Activated CD4-positive, CD25-positive, alpha-beta regulatory T cell treated with anti-CD3 and anti-CD28 coated beads, Interleukin-2, amount 50 U/mL, for 16 hours (primary cell): ENCODE data around the gene PAIP2B.
A peak's percentile ranks its signal among the peaks of the same experiment; 100 is the strongest.
"Not testable (repeated sequence)": the region's sequence is repeated elsewhere in the genome, so short reads cannot be mapped to it uniquely, and the experiment has no call there.

Experiments
- DNase-seq: peaks from one replicate; pipeline ENCODE4 v3.0.0-alpha.2; 2020; ENCODE audit warnings: low read depth, low spot score

The PAIP2B gene

GRCh38 chr2:71216501-71216900 lies 10.4 kb downstream of the PAIP2B start:
- no peak for DNase-seq

GRCh38 chr2:71215447-71215846 lies 11.5 kb downstream of the PAIP2B start:
- no peak for DNase-seq

DNA sequence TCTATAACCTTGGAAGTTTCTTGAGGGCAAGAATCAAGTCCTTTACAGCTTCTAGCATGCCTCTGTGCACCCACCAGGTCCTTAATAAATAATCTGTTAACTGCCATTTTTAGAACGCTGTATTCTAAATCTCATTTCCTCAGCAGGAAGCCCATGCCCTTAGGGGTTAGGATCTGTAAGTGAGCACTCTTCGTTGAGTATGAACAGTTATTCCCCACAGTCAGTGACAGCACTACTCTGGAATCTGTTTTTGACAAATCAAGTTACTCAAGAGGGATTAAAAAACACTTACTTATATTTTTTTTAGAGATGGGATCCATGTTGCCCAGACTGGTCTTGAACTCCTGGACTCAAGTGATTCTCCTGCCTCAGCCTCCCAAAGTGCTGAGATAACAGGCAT lies 14.6 kb downstream of the PAIP2B start:
- DNase-seq: no peak

DNA sequence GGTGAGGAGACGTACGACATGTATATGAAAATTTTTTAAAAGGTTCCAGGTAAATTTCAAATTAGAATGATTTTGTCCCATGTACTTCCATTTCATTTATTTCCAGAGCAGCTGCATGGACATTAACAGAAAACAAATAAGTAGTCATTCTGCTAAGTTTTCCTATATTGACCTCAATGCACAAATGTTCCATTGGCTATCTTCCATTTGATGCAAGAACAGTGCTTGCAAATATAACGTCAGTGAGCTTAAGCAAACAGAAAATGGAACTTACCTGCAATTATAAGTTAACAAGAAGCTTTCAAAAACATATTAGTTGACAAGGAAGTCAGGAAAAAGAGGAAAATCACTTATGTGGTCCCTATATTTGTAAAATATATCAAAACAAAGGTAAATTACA lies 16.6 kb downstream of the PAIP2B start:
- no peak for DNase-seq

DNA sequence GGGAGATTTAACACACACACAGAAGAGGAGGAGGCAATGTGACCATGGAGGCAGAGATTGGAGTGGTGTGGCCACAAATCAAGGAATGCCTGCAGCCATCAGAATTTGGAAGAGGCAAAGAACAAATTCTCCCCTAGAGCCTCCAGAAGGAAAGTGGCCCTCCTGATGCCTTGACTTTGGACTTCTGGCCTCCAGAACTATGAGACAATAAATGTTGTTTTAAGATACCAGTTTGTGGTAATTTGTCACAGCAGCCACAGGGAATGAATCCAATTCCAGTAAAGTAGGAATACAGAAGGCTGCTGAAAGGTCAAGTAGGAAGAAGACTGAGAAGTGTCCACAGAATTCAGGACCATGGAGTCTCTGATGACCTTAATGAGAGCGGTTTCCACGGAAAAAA lies 18.1 kb downstream of the PAIP2B start:
- DNase-seq: no peak

- DNase-seq: no peak
These were observed 19.3 kb downstream of the PAIP2B start for GRCh38 chr2:71207601-71208000.

- no peak for DNase-seq
These were observed 20.6 kb downstream of the PAIP2B start for GRCh38 chr2:71206271-71206670.

DNA sequence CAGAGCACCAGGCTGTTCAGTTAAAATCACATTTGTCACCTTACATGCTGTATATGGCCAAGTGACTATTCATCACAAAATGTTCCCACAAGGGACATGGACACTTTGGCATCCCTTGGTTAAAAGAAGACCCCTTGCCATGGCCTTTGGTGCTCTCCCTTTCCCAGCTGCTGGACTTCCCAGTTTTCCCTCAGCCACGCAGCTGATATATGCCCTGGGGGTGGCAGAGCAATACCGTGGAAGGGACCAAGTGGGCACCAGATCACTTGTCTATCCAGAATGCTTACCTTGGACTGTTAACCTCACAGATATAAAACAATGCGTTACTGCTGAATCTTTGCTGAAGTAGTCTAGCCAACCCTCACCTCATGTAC lies 35.3 kb downstream of the PAIP2B start:
- no peak for DNase-seq

GRCh38 chr2:71190656-71191569 lies 36.0 kb downstream of the PAIP2B start:
- no peak for DNase-seq

DNA sequence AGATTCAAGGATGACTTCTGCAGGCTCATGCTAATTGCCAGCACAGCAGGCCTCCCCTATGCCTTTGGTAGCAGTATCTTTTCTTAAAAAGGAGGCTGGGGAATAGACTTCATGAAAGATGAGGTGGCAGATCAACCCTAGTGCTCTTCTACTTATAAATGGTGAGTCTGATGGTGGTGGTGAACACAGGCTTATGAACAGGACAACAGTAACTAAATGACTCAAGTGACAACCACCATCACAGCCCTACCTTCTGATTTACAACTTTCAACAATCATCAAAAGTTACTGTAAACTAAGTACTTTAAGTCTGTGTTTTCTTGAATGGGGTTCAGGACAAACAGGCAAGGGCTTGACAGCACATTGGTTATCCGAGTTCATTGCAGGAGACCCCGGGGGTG lies 39.3 kb downstream of the PAIP2B start:
- no peak for DNase-seq

DNA sequence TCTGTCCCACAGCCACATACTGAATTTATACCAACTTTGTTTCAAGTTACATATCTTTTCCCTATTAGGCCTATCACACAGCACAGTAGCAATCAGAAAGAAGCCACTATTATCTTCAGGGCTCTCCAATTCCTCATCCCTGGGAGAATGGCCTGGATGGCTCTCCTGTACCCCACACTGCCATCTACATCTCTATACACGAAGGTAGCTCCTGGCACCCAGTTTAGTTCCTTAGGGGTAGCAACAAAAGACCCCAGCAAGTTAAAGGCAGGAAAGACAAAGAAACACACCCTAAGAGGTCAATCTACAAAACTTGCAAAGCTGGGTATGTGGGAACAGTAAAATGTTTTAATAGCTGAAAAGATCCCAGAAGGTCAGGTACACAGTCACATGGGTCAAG lies 39.9 kb downstream of the PAIP2B start:
- no peak for DNase-seq

DNA sequence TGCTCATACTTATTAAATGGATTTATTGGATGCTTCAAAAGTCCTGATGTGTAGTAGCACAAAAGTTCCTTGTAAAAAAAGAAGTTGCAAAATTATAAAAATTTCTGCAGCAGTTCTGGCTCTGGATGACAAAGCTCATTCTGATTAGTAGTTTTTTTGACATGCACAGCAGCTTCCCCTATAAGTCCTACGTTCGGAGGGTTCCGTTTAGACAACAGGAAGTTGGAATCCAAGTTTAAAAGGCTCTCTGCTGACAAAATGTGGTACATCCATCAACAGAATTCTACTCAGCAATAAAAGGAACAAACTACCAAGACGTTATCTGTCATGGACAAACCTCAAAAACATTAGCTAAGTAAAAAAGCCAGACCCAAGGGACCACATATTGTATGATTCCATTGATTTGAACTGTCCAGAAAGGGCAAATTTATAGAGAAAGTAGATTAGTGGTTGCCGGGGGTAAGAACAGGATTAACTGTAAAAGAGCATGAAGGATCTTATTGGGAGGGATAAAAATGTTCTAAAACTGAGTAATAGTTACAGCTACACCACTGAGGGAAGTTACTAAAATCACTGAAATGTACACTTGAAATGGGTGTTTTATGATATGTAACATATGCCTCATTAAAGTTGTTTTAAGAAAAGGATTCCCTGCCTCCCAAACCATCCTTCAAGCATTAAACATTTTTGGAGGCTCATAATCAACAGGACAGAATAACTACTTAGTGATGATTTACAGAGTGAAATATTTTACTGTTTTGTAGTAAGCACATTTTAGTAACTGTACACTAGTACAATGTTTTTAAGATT lies 43.4 kb downstream of the PAIP2B start:
- DNase-seq: not testable (repeated sequence)

GRCh38 chr2:71181316-71181715 lies 45.6 kb downstream of the PAIP2B start:
- DNase-seq: no peak

DNA sequence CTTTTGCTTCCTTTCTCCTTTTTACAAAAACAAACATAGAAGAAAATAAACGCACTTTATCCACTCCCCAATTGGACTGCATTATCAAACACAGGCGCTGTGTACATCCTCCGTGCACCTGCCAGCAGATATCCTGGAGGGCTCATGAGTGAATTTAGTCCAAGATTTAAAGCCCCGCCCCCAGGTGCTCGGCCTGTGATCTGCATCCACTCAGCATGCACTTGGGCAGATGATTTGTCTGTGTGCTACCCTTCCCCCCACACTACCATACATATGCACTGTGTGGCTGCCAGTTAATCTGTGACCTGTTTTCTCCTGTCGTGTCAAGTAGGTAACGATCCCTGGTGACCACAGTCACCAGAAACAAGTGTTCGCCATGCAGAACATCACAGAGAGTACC lies 48.1 kb downstream of the PAIP2B start:
- DNase-seq: not testable (repeated sequence)

- DNase-seq: no peak
These were observed 52.7 kb downstream of the PAIP2B start for GRCh38 chr2:71174207-71174606.

GRCh38 chr2:71173096-71173495 lies 53.8 kb downstream of the PAIP2B start:
- DNase-seq: no peak

- no peak for DNase-seq
These were observed 60.1 kb downstream of the PAIP2B start for GRCh38 chr2:71166812-71167211.

DNA sequence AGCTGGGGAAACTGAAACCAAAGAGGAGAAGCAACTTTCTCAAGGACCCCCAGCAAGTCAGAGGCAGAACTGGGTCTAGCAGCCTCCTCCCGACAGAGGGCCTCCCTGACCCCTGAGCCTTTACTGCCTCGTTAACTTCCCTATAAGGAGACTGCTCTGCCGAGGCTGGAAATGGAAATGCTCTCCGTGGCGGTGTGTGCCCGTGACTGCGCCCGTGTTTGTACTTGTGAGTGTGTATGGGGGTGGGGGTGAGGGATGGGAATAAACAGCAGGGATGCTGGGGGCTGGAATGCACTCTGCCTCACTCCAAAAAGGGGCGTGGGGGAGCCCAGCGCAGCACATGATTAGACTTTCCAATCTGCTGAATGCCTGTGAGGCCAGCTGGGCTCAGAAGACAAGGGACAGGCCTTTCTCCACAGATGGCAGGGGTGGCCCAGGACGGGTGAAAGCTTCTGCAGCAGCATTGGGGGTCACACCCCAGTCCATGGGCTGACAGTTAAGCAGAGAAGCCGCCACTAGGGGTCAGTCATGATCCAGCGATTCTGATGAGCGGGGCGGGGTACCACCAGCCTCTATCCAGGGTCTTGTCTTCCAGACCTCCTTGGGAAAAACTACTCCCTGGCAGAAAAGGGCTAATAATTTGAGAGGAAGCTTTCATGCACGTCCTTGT lies 69.6 kb downstream of the PAIP2B start:
- peak; percentile 32 for DNase-seq

DNA sequence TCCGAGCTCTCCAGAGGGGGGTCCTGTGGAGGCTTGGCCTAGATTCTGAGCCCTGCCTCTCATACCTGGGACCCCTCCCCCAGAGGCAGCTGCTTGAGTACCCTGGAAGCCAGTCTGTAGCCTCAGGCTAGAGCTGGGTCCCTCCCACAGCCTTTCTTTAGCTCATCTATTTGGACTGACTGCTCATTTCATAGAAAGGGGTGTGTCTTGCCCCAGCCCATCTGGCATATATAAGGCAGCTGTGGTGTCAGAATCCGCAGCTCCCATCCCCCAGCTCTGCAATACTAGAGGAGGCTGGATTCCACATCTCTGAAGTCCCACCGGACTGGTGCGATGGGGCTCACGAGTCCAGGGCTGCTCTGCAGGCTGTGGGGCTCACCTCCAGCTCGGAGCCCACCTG lies 70.3 kb downstream of the PAIP2B start:
- no peak for DNase-seq

DNA sequence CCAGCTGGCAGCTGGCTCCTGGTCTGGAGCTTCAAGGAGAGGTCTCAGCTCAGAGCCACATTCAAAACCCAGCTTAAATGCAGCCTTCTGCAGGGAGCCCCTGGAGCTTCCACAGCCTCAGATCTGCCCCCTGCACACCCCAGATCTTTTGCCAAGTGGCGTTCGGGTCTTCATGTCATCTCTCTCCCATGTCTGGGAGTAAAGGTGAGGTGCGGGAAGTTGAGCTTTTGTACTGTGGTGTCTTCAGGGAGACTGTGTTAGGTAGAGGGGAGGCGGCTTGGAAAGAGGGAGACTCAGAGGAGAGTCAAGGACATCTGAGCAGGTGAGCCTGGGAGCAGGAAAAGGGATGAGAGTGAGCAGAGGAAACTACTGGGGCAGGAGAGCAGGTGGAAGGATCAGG lies 71.1 kb downstream of the PAIP2B start:
- DNase-seq: no peak

DNA sequence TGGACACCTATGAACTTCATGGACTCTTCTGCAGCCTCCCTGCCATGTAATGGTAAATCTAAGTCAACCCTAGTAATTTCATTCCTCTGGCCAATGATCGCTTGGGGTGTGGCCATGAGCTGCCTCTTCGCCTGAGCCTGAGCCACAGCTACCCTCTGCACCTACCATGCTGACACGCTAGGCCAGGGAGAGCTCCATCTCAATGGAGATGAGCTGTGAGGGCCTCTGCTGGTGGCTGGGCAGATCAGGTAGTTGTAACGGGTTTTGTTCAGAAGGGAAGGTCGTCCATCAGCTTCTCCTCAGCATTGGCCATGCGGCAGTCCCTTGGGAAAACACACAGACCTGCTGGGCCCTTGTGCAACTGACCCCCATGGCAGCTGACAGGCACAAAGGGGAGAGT lies 72.1 kb downstream of the PAIP2B start:
- no peak for DNase-seq

DNA sequence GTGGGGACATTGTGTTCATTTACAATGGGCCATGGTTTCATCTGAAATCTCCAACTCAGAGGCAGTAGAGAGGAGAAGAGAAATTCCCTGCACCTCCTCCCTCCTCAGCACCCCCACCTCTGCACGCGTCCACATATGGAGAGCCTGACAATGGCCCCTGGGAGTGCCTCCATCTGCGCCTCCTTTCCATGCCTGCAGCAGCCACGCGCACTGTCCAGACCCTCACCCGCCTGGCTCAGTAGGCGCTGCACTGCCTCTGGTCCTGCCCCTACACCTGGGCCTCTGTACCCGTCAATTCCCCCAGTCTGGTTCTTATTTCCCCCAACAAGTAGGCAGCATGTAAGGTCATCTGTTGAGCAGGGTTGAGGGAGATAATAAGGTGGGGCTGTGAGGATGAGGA lies 72.6 kb downstream of the PAIP2B start:
- no peak for DNase-seq
